Ascending aorta (tissue), 2 donors: ENCODE results near the gene ECT2L. TPM values are rescaled to one million over a fixed set of nuclear protein-coding genes. Genes with fewer than 3 reads are reported as not detected.
A peak's percentile ranks its signal among the peaks of the same experiment; 100 is the strongest.

Experiments used
- DNase-seq, 2 donors: peaks; one replicate each; pipeline ENCODE4 v3.0.0-alpha.2; 2019; ENCODE audit warnings: low spot score in 2 of 2
- H3K27ac ChIP-seq, 2 donors: fragments of 200-600 bp; sonication (generic); one replicate each; pipeline ENCODE4 v1.5.1; 2016 to 2017; ENCODE audit warnings: mild to moderate bottlenecking in 1 of 2
- H3K27me3 ChIP-seq: fragments of 200-600 bp; sonication (generic); one replicate; pipeline ENCODE4 v1.5.1; 2017
- H3K36me3 ChIP-seq, 2 donors: fragments of 200-600 bp; sonication (generic); one replicate each; pipeline ENCODE4 v1.5.1; 2016
- H3K4me1 ChIP-seq, 2 donors: fragments of 200-600 bp; sonication (generic); one replicate each; pipeline ENCODE4 v1.5.1; 2016 to 2017; ENCODE audit warnings: mild to moderate bottlenecking in 1 of 2
- H3K4me3 ChIP-seq, 2 donors: fragments of 200-600 bp; sonication (generic); one replicate each; pipeline ENCODE4 v1.5.1; 2016 to 2017; ENCODE audit warnings: mild to moderate bottlenecking in 1 of 2
- H3K9me3 ChIP-seq, 2 donors: fragments of 200-600 bp; sonication (generic); one replicate each; pipeline ENCODE4 v1.5.1; 2016
- CTCF ChIP-seq, 3 experiments: fragments of 200-600 bp in 2 of 3; fragments of 450-650 bp in 1 of 3; sonication (generic) in 2 of 3; IDR thresholded peaks; one replicate each; pipeline ENCODE4 v1.5.1; 2016 to 2019; ENCODE audit warnings: antibody characterized with exemption in 3 of 3, mild to moderate bottlenecking in 1 of 3, moderate library complexity in 1 of 3
- intact Hi-C: fragments of 100-400 bp; cut with DNase I; formaldehyde crosslinking; loops from one replicate; pipeline ENCODE4 v1.15.1; 2023
- total RNA-seq: library from RNA; depleted of rRNA; stranded (reverse); fragments of >200 nt; gene quantifications from one replicate; pipeline ENCODE4 v1.1.0, GENCODE V29; 2016

The ECT2L gene
- total RNA-seq = not detected

GRCh38 chr6:138795809-138796603 lies at the start of gene ECT2L:
TSS of gene ECT2L (plus strand) at chr6:138796087. CDS start at chr6:138813275, 17,188 bp downstream.
- H3K4me3 ChIP-seq = peak within 1 kb of the TSS; percentile 26 to 55
- peak within 1 kb of the TSS in 1 of 2 donors; percentile 24 for H3K27ac ChIP-seq
- intact Hi-C loops = no loop called here
- H3K36me3 ChIP-seq = peaks cover 4 to 15% of the 10 kb centered on the region in 2 donors
- DNase-seq = peak in 1 of 2 donors; percentile 70
- H3K4me1 ChIP-seq = no peaks in the 10 kb centered on the region
- no peak for TF ChIP-seq CTCF (IDR thresholded peaks at IDR 0.05)
- no peaks in the 10 kb centered on the region for H3K9me3 ChIP-seq
- H3K27me3 ChIP-seq = no peaks in the 10 kb centered on the region

DNA sequence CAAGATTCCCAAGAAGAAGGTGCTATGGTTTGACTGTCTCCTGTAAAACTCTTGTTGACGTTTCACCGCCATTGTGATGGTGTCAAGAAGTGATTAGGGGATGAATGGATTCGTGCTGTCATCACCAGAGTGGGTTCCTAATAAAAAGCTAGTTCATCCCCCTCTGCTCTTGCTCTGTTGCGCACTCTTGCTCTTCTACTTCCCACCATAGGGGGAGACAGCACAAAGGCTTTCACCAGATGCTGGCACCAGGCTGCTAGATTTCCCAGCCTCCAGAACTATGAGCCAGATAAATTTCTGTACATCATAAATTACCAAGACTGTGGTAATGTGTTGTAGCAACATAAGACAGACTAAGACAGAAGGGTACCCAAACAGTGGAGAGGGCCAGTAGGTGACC lies 43.9 kb upstream of the ECT2L start:
- H3K27me3 ChIP-seq = no peaks in the 10 kb centered on the region
- DNase-seq = no peak
- no peak for TF ChIP-seq CTCF (IDR thresholded peaks at IDR 0.05)
- H3K27ac ChIP-seq = no peak overlapping the region
- H3K9me3 ChIP-seq = no peaks in the 10 kb centered on the region
- intact Hi-C loops = no loop called here
- H3K4me1 ChIP-seq = no peaks in the 10 kb centered on the region
- H3K36me3 ChIP-seq = no peaks in the 10 kb centered on the region
- no peak overlapping the region for H3K4me3 ChIP-seq

DNA sequence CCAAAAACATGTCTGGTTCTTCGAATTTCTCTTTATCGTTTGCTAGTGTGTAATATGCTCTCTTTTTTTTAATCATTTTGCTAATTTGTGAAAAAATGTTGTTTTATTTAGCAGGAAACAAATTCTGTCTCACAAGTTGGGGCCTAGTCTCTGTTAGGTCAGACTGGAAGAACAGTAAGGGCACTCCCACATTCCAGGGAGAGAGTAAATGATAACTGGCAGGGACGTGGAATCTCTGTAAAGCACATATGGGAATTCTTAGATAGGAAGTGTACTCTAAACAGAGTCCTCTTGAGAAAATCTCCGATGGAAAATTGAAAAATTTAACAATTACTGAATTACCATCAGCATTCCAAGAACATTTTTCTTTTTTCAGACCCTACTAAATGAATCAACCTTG lies 38.8 kb upstream of the ECT2L start:
- intact Hi-C loops = no loop called here
- H3K4me3 ChIP-seq = no peak overlapping the region
- no peak for DNase-seq
- H3K9me3 ChIP-seq = no peaks in the 10 kb centered on the region
- no peaks in the 10 kb centered on the region for H3K36me3 ChIP-seq
- no peaks in the 10 kb centered on the region for H3K4me1 ChIP-seq
- H3K27ac ChIP-seq = no peak overlapping the region
- no peak for TF ChIP-seq CTCF (IDR thresholded peaks at IDR 0.05)
- H3K27me3 ChIP-seq = no peaks in the 10 kb centered on the region

GRCh38 chr6:138765896-138766655 lies 29.8 kb upstream of the ECT2L start:
- Histone ChIP-seq H3K27me3 (no peaks in the 10 kb centered on the region), H3K36me3 (no peaks in the 10 kb centered on the region), H3K9me3 (no peaks in the 10 kb centered on the region), H3K4me3 (no peak overlapping the region), H3K4me1 (no peaks in the 10 kb centered on the region), H3K27ac (no peak overlapping the region)
- intact Hi-C loops = loop anchor here (1.0 to 5.0 kb wide), 3 partner anchors 177 to 649 kb away; no protein-coding TSS in a partner anchor
- peak; percentile 48 to 61 (median 49) for TF ChIP-seq CTCF (IDR thresholded peaks at IDR 0.05)
- DNase-seq = no peak

DNA sequence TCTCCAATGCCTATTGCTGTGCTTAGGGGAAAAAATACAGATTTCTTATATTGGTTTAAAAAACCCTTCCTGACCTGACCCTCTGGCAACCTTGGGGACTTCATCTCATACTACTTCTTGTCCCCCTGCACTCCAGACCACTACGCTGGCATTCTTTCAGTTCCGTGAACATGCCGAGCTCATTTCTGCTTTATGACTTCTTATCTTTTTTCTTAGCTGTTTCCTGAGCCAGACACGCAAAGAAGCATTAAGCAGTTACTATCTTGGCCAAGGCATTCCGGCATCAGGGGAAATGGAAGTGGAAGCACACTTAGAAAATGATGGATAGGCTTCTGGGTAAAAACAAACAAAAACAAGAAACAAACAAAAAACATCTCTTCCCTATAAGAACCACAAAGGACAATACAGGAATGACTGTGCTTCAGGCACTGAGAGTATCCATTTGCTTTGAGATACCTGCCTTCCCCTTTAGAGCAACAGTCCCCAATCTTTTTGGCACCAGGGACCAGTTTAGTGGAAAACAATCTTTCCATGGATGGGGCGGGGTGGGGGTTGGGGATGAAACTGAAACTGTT lies 26.7 kb upstream of the ECT2L start:
- intact Hi-C loops = loop anchor here (5.0 kb wide), 2 partner anchors 342 to 652 kb away; no protein-coding TSS in a partner anchor
- no peak overlapping the region for H3K4me3 ChIP-seq
- no peak for DNase-seq
- H3K36me3 ChIP-seq = no peaks in the 10 kb centered on the region
- no peak for TF ChIP-seq CTCF (IDR thresholded peaks at IDR 0.05)
- H3K27ac ChIP-seq = no peak overlapping the region
- no peaks in the 10 kb centered on the region for H3K27me3 ChIP-seq
- no peaks in the 10 kb centered on the region for H3K9me3 ChIP-seq
- H3K4me1 ChIP-seq = peaks cover 0 to 7% of the 10 kb centered on the region in 2 donors
